ENCODE data around the gene SAP30BP.

Gene SAP30BP

DNA sequence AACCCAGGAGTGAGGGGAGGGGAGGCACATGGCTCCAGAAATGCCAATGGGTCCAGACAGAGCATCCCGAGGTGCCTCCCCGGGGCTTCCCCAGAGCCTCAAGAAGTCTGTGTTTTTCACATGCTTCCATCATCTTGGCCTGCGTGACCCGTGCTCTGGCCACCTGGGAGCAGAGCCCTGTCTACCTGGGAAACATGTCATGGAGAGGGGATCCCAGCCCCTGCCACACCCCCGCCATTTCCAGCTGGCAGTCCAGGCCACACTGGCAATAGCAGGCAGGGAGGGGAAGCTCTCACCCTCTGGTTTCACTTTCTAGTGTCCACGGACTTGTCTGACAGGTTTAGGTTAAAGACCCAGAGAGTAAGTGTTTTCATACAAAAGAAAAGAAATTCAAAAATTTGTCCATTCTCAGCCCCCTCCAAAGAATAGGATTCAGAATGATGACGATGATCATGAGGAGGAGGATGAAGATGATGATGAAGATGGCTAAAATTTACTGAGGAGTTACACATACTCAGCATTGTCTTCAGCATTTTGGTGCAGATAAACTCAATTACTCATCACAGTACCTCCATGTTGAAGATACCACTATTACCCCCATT lies 24.9 kb upstream of the SAP30BP start:
- Histone ChIP-seq H3K36me3 (ENCODE audit: control insufficient read depth, insufficient read depth, low read length) (no peaks in the 10 kb centered on the region), H3K4me3 (ENCODE audit: low read depth, low read length) (no peak overlapping the region), H3K9ac (ENCODE audit: low read depth, low read length) (no peak overlapping the region), H3K9me3 (ENCODE audit: control insufficient read depth, insufficient read depth, low read length) (no peaks in the 10 kb centered on the region), H3K27me3 (ENCODE audit: control insufficient read depth, insufficient read depth, low read length) (no peaks in the 10 kb centered on the region), H3K4me1 (ENCODE audit: control insufficient read depth, insufficient read depth, low read length) (peaks cover 8% of the 10 kb centered on the region)

DNA sequence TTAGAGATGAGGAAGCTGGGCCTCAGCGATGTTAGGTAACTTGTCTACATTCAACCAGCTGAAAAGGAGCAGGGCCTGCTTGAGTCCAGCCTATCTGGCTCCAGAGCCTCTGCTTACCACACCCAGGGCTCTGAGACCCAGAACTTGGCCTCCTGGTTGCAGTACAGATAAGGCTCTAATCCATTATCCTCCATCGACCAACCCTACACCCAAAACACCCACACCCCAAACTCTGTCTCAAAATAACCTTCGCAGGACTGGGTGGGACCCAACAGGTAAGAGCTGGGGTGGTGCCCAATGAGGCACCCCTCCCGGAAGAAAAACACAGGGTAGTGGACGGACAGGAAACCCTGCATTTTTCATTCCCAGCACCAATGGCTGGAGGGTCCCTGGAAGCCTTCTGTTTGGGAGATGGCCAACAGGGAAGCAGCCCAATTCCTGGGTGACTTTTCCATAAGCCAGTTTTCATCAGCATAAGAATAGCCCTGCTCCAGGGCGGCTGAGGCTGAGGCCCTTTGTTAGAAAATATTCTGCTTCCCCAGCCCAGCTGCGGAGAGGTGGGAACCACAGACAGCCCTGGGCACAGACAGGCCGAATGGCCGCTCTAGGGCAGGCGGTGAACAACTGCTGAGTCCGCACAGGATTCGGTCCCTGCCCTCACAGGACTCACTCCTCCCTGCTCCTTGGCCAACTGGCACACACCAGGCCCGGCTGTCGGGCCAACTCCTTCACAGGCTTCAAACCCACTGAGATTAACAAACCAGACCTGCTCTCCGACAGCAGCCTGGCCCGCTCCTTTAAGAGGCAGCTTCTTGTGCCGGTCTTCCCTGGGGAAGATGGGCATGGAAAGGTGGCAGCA lies 24.1 kb upstream of the SAP30BP start:
- Histone ChIP-seq H3K27me3 (ENCODE audit: control insufficient read depth, insufficient read depth, low read length) (no peaks in the 10 kb centered on the region), H3K9ac (ENCODE audit: low read depth, low read length) (peak overlapping the region; percentile 38), H3K4me3 (ENCODE audit: low read depth, low read length) (no peak overlapping the region), H3K4me1 (ENCODE audit: control insufficient read depth, insufficient read depth, low read length) (peaks cover 8% of the 10 kb centered on the region), H3K36me3 (ENCODE audit: control insufficient read depth, insufficient read depth, low read length) (no peaks in the 10 kb centered on the region), H3K9me3 (ENCODE audit: control insufficient read depth, insufficient read depth, low read length) (no peaks in the 10 kb centered on the region)

DNA sequence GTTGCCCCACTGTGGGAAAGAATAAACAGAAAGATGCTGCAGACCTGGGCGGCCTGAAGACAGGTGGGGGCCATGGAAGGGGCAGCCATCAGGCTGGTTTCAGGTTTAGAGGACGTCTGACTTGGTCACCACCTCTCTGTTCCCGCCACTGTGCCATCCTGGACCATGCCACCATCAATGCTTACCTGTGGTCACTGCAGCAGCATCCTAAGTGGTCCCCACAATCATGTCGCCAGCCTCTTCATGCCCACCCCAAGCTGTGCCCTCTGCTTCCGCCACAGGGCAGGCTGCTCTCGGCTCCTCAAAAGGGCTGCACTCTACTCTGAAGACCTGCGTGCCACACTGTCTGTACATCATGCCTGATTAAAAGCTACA lies 23.5 kb upstream of the SAP30BP start:
- Histone ChIP-seq H3K36me3 (ENCODE audit: control insufficient read depth, insufficient read depth, low read length) (no peaks in the 10 kb centered on the region), H3K9ac (ENCODE audit: low read depth, low read length) (peak overlapping the region; percentile 38), H3K27me3 (ENCODE audit: control insufficient read depth, insufficient read depth, low read length) (no peaks in the 10 kb centered on the region), H3K4me3 (ENCODE audit: low read depth, low read length) (no peak overlapping the region), H3K4me1 (ENCODE audit: control insufficient read depth, insufficient read depth, low read length) (peaks cover 8% of the 10 kb centered on the region), H3K9me3 (ENCODE audit: control insufficient read depth, insufficient read depth, low read length) (no peaks in the 10 kb centered on the region)

DNA sequence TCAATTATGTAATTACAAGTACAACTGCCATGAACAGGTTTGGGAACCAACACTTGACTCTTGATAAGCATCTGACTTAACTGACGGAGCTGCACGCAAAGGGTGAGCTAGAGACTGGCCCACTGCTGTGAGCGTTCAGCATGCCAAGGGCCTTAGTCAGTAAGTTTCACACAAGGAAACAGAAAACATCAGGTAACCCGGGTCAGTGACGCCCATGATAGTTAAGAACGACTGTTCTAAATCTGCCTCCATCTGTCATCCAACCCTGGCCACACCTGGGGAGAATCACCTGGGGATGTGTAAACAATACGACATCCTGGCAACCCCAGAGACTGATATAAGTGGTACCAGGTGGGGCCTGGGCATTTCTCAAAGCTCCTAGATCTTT lies 21.6 kb upstream of the SAP30BP start:
- no peaks in the 10 kb centered on the region for H3K27me3 ChIP-seq (ENCODE audit: control insufficient read depth, insufficient read depth, low read length)
- no peaks in the 10 kb centered on the region for H3K9me3 ChIP-seq (ENCODE audit: control insufficient read depth, insufficient read depth, low read length)
- H3K4me1 ChIP-seq (ENCODE audit: control insufficient read depth, insufficient read depth, low read length): peaks cover 8% of the 10 kb centered on the region
- no peak overlapping the region for H3K4me3 ChIP-seq (ENCODE audit: low read depth, low read length)
- H3K9ac ChIP-seq (ENCODE audit: low read depth, low read length): no peak overlapping the region
- peaks cover 9% of the 10 kb centered on the region for H3K36me3 ChIP-seq (ENCODE audit: control insufficient read depth, insufficient read depth, low read length)

DNA sequence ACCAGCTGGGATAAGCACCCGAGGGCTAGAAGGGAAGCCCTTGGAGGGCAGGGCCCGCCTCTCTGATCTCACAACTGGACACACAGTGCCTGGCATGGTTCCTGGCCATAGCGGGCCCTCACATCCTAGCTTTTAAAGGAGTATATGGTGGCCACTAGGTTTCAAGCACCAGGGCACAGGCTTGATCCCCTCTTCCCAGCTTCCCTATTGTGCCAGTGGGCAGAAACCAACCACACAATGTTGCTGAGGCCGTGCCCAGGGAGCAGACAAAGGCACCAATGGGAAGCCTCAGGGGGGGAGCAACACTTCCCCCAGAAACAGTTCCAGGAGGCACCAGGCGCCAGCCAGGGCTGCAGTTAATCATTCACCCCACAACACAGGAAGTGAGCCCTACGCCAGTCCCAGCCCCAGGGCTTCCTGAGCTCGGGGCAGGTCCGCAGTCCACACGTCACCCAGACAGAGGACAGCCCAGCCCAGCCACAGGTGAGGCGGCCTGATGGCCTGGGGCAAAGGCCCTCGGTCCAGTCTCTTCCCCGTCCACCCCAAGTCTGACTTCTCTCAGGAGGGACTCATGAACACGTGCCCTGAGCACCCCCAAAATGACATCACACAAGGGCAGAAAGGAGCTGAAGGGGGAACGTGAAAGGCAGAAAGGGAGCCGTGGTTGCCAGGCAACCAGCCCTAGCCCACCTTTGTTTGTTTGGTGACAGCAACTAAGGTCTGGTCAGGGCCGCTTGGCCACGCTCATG lies 21.1 kb upstream of the SAP30BP start:
- H3K36me3 ChIP-seq (ENCODE audit: control insufficient read depth, insufficient read depth, low read length): peaks cover 14% of the 10 kb centered on the region

DNA sequence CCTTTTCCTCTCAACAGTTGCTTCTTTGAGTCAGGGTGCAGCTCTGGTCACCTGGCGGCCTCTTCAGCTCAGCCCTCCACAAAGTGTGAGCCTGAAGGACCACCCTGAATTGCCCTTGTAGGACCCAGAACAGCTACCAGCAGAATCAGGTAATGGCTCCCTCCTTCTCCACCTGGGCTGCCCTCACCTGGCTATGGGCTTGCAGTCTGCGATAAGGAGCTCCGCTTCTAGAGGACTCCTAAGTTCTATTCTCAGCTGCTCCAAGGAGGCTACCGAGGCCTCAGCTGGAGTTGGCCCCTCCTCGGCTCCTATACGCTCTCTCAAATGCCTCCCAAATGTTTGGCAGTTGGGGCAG lies 20.5 kb upstream of the SAP30BP start:
- no peaks in the 10 kb centered on the region for H3K9me3 ChIP-seq (ENCODE audit: control insufficient read depth, insufficient read depth, low read length)
- no peaks in the 10 kb centered on the region for H3K27me3 ChIP-seq (ENCODE audit: control insufficient read depth, insufficient read depth, low read length)
- no peak overlapping the region for H3K9ac ChIP-seq (ENCODE audit: low read depth, low read length)
- H3K36me3 ChIP-seq (ENCODE audit: control insufficient read depth, insufficient read depth, low read length): peaks cover 15% of the 10 kb centered on the region
- peaks cover 8% of the 10 kb centered on the region for H3K4me1 ChIP-seq (ENCODE audit: control insufficient read depth, insufficient read depth, low read length)
- H3K4me3 ChIP-seq (ENCODE audit: low read depth, low read length): no peak overlapping the region

More for the DNA sequence above, 21.1 kb upstream of the SAP30BP start:
- H3K9me3 ChIP-seq (ENCODE audit: control insufficient read depth, insufficient read depth, low read length): no peaks in the 10 kb centered on the region
- no peaks in the 10 kb centered on the region for H3K27me3 ChIP-seq (ENCODE audit: control insufficient read depth, insufficient read depth, low read length)
- H3K9ac ChIP-seq (ENCODE audit: low read depth, low read length): no peak overlapping the region
- peaks cover 8% of the 10 kb centered on the region for H3K4me1 ChIP-seq (ENCODE audit: control insufficient read depth, insufficient read depth, low read length)
- no peak overlapping the region for H3K4me3 ChIP-seq (ENCODE audit: low read depth, low read length)

DNA sequence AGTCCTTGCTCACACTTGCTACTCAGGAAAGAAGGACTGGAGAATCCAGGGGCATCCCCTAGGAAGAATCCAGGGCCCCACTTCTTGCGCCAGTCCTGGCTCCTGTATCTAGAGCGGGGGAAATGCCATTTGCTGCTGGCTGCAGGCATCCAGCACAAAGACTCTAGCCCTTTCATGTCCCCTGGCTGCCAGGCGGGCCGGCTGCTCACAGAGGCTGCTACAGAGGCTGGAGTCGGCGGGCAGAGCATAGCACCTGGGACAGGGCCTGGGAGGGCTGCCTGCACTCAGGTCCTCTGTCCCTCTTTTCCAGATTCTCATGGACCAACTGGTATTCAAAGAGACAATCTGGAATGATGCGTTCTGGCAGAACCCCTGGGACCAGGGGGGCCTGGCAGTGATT lies 20.1 kb upstream of the SAP30BP start:
- H3K36me3 ChIP-seq (ENCODE audit: control insufficient read depth, insufficient read depth, low read length): peaks cover 15% of the 10 kb centered on the region
- H3K4me1 ChIP-seq (ENCODE audit: control insufficient read depth, insufficient read depth, low read length): peaks cover 8% of the 10 kb centered on the region
- H3K4me3 ChIP-seq (ENCODE audit: low read depth, low read length): no peak overlapping the region
- H3K9ac ChIP-seq (ENCODE audit: low read depth, low read length): no peak overlapping the region
- no peaks in the 10 kb centered on the region for H3K9me3 ChIP-seq (ENCODE audit: control insufficient read depth, insufficient read depth, low read length)
- no peaks in the 10 kb centered on the region for H3K27me3 ChIP-seq (ENCODE audit: control insufficient read depth, insufficient read depth, low read length)

DNA sequence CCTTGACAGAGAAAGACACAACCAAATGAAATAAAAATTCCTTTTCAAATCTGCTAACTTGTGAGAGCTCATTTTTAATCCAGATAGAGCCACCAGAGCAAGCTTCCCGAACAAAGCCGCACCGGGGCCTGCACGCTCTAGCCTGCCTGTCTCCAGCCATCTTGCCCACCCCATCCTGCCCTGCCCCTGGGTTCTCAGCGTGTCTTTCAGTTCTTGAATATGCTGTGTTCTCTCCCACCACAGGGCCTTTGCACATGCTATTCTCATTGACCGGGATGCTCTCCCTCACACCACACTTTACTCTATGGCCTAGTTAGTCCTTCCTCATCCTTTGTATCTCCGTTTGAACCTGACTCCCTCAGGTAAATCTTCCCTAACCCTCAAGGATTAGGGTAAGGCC lies 19.2 kb upstream of the SAP30BP start:
- Histone ChIP-seq H3K9me3 (ENCODE audit: control insufficient read depth, insufficient read depth, low read length) (no peaks in the 10 kb centered on the region), H3K36me3 (ENCODE audit: control insufficient read depth, insufficient read depth, low read length) (peaks cover 18% of the 10 kb centered on the region), H3K4me3 (ENCODE audit: low read depth, low read length) (no peak overlapping the region), H3K9ac (ENCODE audit: low read depth, low read length) (no peak overlapping the region), H3K27me3 (ENCODE audit: control insufficient read depth, insufficient read depth, low read length) (no peaks in the 10 kb centered on the region), H3K4me1 (ENCODE audit: control insufficient read depth, insufficient read depth, low read length) (peaks cover 5% of the 10 kb centered on the region)

DNA sequence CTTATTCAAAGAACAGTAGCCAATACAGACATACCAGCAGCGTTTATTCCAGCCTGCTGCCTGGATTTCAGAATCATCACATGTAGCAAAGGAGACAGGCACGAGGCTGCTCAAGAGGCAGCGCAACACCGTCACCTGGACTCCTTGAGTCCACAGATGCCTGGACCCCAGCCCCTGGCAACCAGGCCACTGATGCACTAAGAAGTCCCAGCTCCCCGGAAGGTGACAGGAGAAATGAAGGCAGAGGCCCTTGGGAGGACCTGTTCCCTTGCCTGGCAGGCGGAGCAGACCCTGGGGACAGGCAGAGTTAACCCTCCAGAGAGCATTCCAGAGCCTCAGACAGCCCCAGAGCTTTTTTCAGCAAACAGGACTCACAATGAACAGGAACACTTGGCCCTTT lies 17.5 kb upstream of the SAP30BP start:
- H3K4me3 ChIP-seq (ENCODE audit: low read depth, low read length): no peak overlapping the region
- H3K9me3 ChIP-seq (ENCODE audit: control insufficient read depth, insufficient read depth, low read length): no peaks in the 10 kb centered on the region
- H3K9ac ChIP-seq (ENCODE audit: low read depth, low read length): no peak overlapping the region
- H3K4me1 ChIP-seq (ENCODE audit: control insufficient read depth, insufficient read depth, low read length): no peaks in the 10 kb centered on the region
- no peaks in the 10 kb centered on the region for H3K27me3 ChIP-seq (ENCODE audit: control insufficient read depth, insufficient read depth, low read length)
- H3K36me3 ChIP-seq (ENCODE audit: control insufficient read depth, insufficient read depth, low read length): peaks cover 18% of the 10 kb centered on the region

DNA sequence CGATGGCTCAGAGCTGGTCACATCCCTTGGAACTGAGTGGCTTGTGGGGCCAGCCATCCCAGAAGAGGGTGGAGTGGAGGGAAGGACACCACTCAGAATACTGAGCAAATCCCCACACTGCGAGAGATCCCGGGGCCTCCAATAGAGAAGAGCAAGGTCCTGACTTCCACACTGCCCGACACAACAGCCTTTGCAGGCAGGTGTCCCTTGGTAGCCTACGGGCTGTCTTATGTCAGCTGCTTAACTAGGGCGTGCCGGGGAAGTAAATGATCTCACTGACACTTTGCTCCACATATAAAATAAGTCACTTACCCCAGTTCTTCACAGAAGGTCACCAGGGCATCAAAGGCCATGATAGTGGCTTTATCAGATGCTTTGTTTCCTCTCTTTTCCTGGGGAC lies 16.3 kb upstream of the SAP30BP start:
- Histone ChIP-seq H3K36me3 (ENCODE audit: control insufficient read depth, insufficient read depth, low read length) (peaks cover 18% of the 10 kb centered on the region), H3K9me3 (ENCODE audit: control insufficient read depth, insufficient read depth, low read length) (no peaks in the 10 kb centered on the region), H3K9ac (ENCODE audit: low read depth, low read length) (no peak overlapping the region), H3K4me1 (ENCODE audit: control insufficient read depth, insufficient read depth, low read length) (no peaks in the 10 kb centered on the region), H3K27me3 (ENCODE audit: control insufficient read depth, insufficient read depth, low read length) (no peaks in the 10 kb centered on the region), H3K4me3 (ENCODE audit: low read depth, low read length) (no peak overlapping the region)

DNA sequence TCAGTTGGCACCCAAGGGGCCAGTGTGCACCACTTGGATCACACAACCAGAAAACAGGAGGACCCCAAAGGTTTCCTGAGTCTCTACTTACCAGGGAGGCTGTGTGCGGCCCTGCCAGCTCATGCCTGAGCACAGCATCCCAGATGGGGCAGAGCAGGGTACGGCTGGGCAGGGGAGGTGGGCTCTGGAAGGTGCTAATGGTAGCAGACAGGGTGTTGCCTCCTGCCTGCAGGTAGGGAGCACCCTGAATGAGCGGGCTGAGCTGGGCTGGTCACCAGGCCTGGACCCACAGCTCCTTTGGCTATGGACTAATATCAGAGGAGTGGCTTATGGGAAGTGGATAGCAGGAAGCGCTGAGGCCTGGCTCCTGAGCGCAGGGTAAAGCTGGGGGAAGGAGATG lies 14.8 kb upstream of the SAP30BP start:
- Histone ChIP-seq H3K27me3 (ENCODE audit: control insufficient read depth, insufficient read depth, low read length) (no peaks in the 10 kb centered on the region), H3K36me3 (ENCODE audit: control insufficient read depth, insufficient read depth, low read length) (peaks cover 18% of the 10 kb centered on the region), H3K4me3 (ENCODE audit: low read depth, low read length) (no peak overlapping the region), H3K9me3 (ENCODE audit: control insufficient read depth, insufficient read depth, low read length) (no peaks in the 10 kb centered on the region), H3K9ac (ENCODE audit: low read depth, low read length) (no peak overlapping the region), H3K4me1 (ENCODE audit: control insufficient read depth, insufficient read depth, low read length) (no peaks in the 10 kb centered on the region)
